ENCODE measurements around the gene RGL1.

DNA sequence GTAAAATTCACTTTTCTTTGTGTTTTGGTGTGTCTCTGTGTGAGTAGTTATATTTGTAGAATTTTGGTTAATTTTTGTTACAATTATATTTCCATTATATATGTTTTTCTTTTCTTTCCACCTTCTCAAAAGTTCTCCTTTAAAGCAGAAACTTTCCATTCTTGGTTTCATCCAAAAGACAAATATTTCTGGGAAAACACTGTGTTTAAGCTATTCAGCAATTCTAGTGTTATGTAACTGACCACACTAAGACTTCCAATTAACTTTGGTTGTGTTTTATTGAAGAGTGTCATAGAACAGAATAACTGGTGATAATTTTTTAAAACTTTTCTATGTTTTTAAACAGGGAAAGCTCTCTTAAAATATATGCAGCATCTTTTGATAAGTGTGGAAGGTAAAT lies 13.6 kb upstream of the RGL1 start:
- TF ChIP-seq, protein P1, sequence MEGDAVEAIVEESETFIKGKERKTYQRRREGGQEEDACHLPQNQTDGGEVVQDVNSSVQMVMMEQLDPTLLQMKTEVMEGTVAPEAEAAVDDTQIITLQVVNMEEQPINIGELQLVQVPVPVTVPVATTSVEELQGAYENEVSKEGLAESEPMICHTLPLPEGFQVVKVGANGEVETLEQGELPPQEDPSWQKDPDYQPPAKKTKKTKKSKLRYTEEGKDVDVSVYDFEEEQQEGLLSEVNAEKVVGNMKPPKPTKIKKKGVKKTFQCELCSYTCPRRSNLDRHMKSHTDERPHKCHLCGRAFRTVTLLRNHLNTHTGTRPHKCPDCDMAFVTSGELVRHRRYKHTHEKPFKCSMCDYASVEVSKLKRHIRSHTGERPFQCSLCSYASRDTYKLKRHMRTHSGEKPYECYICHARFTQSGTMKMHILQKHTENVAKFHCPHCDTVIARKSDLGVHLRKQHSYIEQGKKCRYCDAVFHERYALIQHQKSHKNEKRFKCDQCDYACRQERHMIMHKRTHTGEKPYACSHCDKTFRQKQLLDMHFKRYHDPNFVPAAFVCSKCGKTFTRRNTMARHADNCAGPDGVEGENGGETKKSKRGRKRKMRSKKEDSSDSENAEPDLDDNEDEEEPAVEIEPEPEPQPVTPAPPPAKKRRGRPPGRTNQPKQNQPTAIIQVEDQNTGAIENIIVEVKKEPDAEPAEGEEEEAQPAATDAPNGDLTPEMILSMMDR (IDR thresholded peaks at IDR 0.05; ENCODE audit: low read depth, low read length, poor library complexity, severe bottlenecking): no peak
- TF ChIP-seq EZH2phosphoT487 (IDR thresholded peaks at IDR 0.05; ENCODE audit: borderline replicate concordance, low read length): no peak

All from DOHH2 (cell line).